ENCODE results near the gene TMEM229A.

- TF ChIP-seq EZH2 (IDR thresholded peaks at IDR 0.05; ENCODE audit: borderline replicate concordance, control insufficient read depth, low read depth, low read length): no peak
- no peak for TF ChIP-seq RCOR1 (conservative IDR thresholded peaks at IDR 0.05; ENCODE audit: low read depth, low read length)
- TF ChIP-seq SMAD1 (IDR thresholded peaks at IDR 0.05; ENCODE audit: low read depth, partially characterized antibody): no peak
- no peak for TF ChIP-seq POLR2A (IDR thresholded peaks at IDR 0.05; ENCODE audit: low read depth, low read length)
- TF ChIP-seq ZBTB4 (CRISPR knock-in tag; IDR thresholded peaks at IDR 0.05): no peak
These were observed 23.5 kb downstream of the TMEM229A start for GRCh38 chr7:124009321-124009720.
